Measurements from ENCODE around the gene GFI1B.

- TF ChIP-seq POLR2A (IDR thresholded peaks at IDR 0.05) (no peak), CTCF (IDR thresholded peaks at IDR 0.05) (no peak)
Measured at GRCh38 chr9:132955768-132956167, 22.7 kb upstream of the GFI1B start.
